Neural cell (in vitro differentiated cells): ENCODE measurements around the gene PIGQ. TPM values are rescaled to one million over a fixed set of nuclear protein-coding genes. Genes with fewer than 3 reads are reported as not detected.

Experiments used
- H2AFZ ChIP-seq: fragments of 200-600, 300-800 bp; sonication (generic), shearing (Covaris generic); 2 replicates; pipeline ENCODE4 v1.6.0; 2014; ENCODE audit warnings: low read depth, mild to moderate bottlenecking, antibody characterized with exemption, low read length, moderate library complexity
- H3F3A ChIP-seq: fragments of 200-600 bp; shearing (Covaris generic); 2 replicates; pipeline ENCODE4 v1.6.1; 2016; ENCODE audit warnings: mild to moderate bottlenecking, moderate library complexity, mixed read lengths, antibody characterized with exemption, low read length; ENCODE audit not compliant: insufficient read depth, poor library complexity, severe bottlenecking
- H3K27ac ChIP-seq: fragments of 200-600, 300-800 bp; sonication (generic), shearing (Covaris generic); 2 replicates; pipeline ENCODE4 v1.5.1; 2014; ENCODE audit warnings: mild to moderate bottlenecking, low read length, moderate library complexity
- H3K27me3 ChIP-seq: fragments of 300-800, 200-600 bp; sonication (generic), shearing (Covaris generic); 2 replicates; pipeline ENCODE4 v1.6.0; 2014; ENCODE audit warnings: mild to moderate bottlenecking, low read depth, low read length, moderate library complexity; ENCODE audit not compliant: insufficient read depth
- H3K36me3 ChIP-seq: fragments of 300-800, 200-600 bp; sonication (generic), shearing (Covaris generic); 2 replicates; pipeline ENCODE4 v1.5.1; 2014; ENCODE audit warnings: mild to moderate bottlenecking, antibody characterized with exemption, low read length, moderate library complexity; ENCODE audit not compliant: insufficient read depth
- H3K4me2 ChIP-seq: fragments of 300-800, 200-600 bp; sonication (generic), shearing (Covaris generic); 2 replicates; pipeline ENCODE4 v1.6.0; 2014; ENCODE audit warnings: mild to moderate bottlenecking, low read length
- H3K4me3 ChIP-seq: fragments of 300-800, 200-600 bp; sonication (generic), shearing (Covaris generic); 2 replicates; pipeline ENCODE4 v1.5.1; 2014; ENCODE audit warnings: mild to moderate bottlenecking, low read length, moderate library complexity
- H3K79me2 ChIP-seq: fragments of 200-600 bp; shearing (Covaris generic); replicated peaks from 2 replicates; pipeline ENCODE4 v1.6.0; 2014; ENCODE audit warnings: mild to moderate bottlenecking, low read length, moderate library complexity; ENCODE audit not compliant: insufficient read depth
- H3K9ac ChIP-seq: fragments of 300-800, 200-600 bp; sonication (generic), shearing (Covaris generic); 2 replicates; pipeline ENCODE4 v1.6.1; 2016; ENCODE audit warnings: mild to moderate bottlenecking, low read length, mixed read lengths
- H3K9me2 ChIP-seq: fragments of 200-600 bp; shearing (Covaris generic); 2 replicates; pipeline ENCODE4 v1.6.1; 2016; ENCODE audit warnings: mild to moderate bottlenecking, low read length, mixed read lengths; ENCODE audit not compliant: insufficient read depth
- H3K9me3 ChIP-seq: fragments of 200-600, 300-800 bp; sonication (generic), shearing (Covaris generic); 2 replicates; pipeline ENCODE4 v1.6.1; 2016; ENCODE audit warnings: mild to moderate bottlenecking, mixed run types, low read length, moderate library complexity, mixed read lengths
- H4K20me1 ChIP-seq: fragments of 200-600 bp; shearing (Covaris generic); 2 replicates; pipeline ENCODE4 v1.6.1; 2016; ENCODE audit warnings: mild to moderate bottlenecking, mixed run types; ENCODE audit not compliant: insufficient read depth
- EP300 ChIP-seq: fragments of 450-650 bp; conservative IDR thresholded peaks from 2 replicates; pipeline ENCODE4 v1.6.1; 2014; ENCODE audit warnings: antibody characterized with exemption, mild to moderate bottlenecking, moderate library complexity; ENCODE audit not compliant: poor library complexity, severe bottlenecking
- EZH2 ChIP-seq: fragments of 200-600, 300-800 bp; shearing (Covaris generic), sonication (generic); IDR thresholded peaks from 2 replicates; pipeline ENCODE4 v1.6.1; 2014; ENCODE audit warnings: antibody characterized with exemption, low read length, borderline replicate concordance, mild to moderate bottlenecking; ENCODE audit not compliant: insufficient read depth, poor library complexity, severe bottlenecking
- POLR2AphosphoS5 ChIP-seq: IDR thresholded peaks from 2 replicates; pipeline ENCODE4 v1.6.1; 2012
- TAF1 ChIP-seq: IDR thresholded peaks from 2 replicates; pipeline ENCODE4 v1.6.1; 2012; ENCODE audit warnings: low read depth
- polyA plus RNA-seq: library from polyadenylated mRNA; depleted of rRNA; stranded (reverse); fragments of >200 nt; gene quantifications from 2 replicates; pipeline ENCODE4 v1.2.3, GENCODE V29; 2014
- small RNA-seq, 3 experiments: library from RNA; depleted of rRNA; stranded (forward); fragments of <200 nt; gene quantifications; one replicate each; pipeline ENCODE3, GENCODE V24; 2012

Gene PIGQ
- polyA plus RNA-seq, 1 donor from 2014 or later: 69.2 TPM

- Histone ChIP-seq H3K9ac (no peak overlapping the region), H4K20me1 (no peaks in the 10 kb centered on the region), H3K4me2 (no peak overlapping the region), H3K27ac (no peak overlapping the region), H3K79me2 (no peaks in the 10 kb centered on the region), H3K9me2 (no peaks in the 10 kb centered on the region), H3F3A (no peaks in the 10 kb centered on the region), H2AFZ (no peak overlapping the region), H3K36me3 (no peaks in the 10 kb centered on the region), H3K4me3 (no peak overlapping the region), H3K9me3 (no peaks in the 10 kb centered on the region), H3K27me3 (no peaks in the 10 kb centered on the region)
- TF ChIP-seq EZH2 (no peak), TAF1 (no peak), EP300 (no peak), POLR2AphosphoS5 (no peak)
Observed at GRCh38 chr16:633336-634050, 63.7 kb downstream of the PIGQ start.

Small RNA genes within 50 kb of the gene (small RNA-seq; reads per million reads assigned to genes)
- gene MIR3176 (0 reads per million in 3 experiments), gene MIR5587 (0 to 0.74 (median 0.30) reads per million in 3 experiments), gene Z98883.1 (0 reads per million in 3 experiments)

Other genes with a start within 250 kb of the PIGQ start
- gene AXIN1, start 217.2 kb upstream of the PIGQ start, polyA plus RNA-seq: 30.5 and 34.3 TPM in 2 replicates
- 134 and 182 TPM in 2 replicates for gene MRPL28, start 199.4 kb upstream of the PIGQ start, polyA plus RNA-seq
- 36.7 and 47.3 TPM in 2 replicates for gene PGAP6, start 188.0 kb upstream of the PIGQ start, polyA plus RNA-seq
- gene NME4, start 172.8 kb upstream of the PIGQ start, polyA plus RNA-seq: 63.4 and 65.2 TPM in 2 replicates
- 58.8 and 71.8 TPM in 2 replicates for gene DECR2, start 168.1 kb upstream of the PIGQ start, polyA plus RNA-seq
- 55.0 and 60.4 TPM in 2 replicates for gene RAB11FIP3, start 144.3 kb upstream of the PIGQ start, polyA plus RNA-seq
- gene CAPN15, start 42.3 kb upstream of the PIGQ start, polyA plus RNA-seq: 11.5 and 15.6 TPM in 2 replicates
- not detected in 2 replicates for gene PRR35, start 9.6 kb upstream of the PIGQ start, polyA plus RNA-seq
- not detected in 2 replicates for gene NHLRC4, start 3.0 kb upstream of the PIGQ start, polyA plus RNA-seq
- gene RAB40C, start 20.1 kb downstream of the PIGQ start, polyA plus RNA-seq: 40.7 and 44.5 TPM in 2 replicates
- gene WFIKKN1, start 61.0 kb downstream of the PIGQ start, polyA plus RNA-seq: 0.43 and 1.1 TPM in 2 replicates
- 127 and 128 TPM in 2 replicates for gene METTL26, start 66.3 kb downstream of the PIGQ start, polyA plus RNA-seq
- 29.1 and 54.1 TPM in 2 replicates for gene MCRIP2, start 71.9 kb downstream of the PIGQ start, polyA plus RNA-seq
- gene WDR90, start 79.4 kb downstream of the PIGQ start, polyA plus RNA-seq: 30.0 and 32.1 TPM in 2 replicates
- 132 and 192 TPM in 2 replicates for gene RHOT2, start 98.2 kb downstream of the PIGQ start, polyA plus RNA-seq
- 7.2 and 10.8 TPM in 2 replicates for gene RHBDL1, start 105.7 kb downstream of the PIGQ start, polyA plus RNA-seq
- 120 and 151 TPM in 2 replicates for gene STUB1, start 110.4 kb downstream of the PIGQ start, polyA plus RNA-seq
- gene JMJD8, start 114.4 kb downstream of the PIGQ start, polyA plus RNA-seq: 44.7 and 51.6 TPM in 2 replicates
- gene WDR24, start 120.4 kb downstream of the PIGQ start, polyA plus RNA-seq: 23.0 and 28.8 TPM in 2 replicates
- gene FBXL16, start 135.8 kb downstream of the PIGQ start, polyA plus RNA-seq: 3.4 and 6.1 TPM in 2 replicates
- gene METRN, start 145.2 kb downstream of the PIGQ start, polyA plus RNA-seq: 37.6 and 56.1 TPM in 2 replicates
- 73.4 and 98.7 TPM in 2 replicates for gene ANTKMT, start 151.2 kb downstream of the PIGQ start, polyA plus RNA-seq
- gene CCDC78, start 156.5 kb downstream of the PIGQ start, polyA plus RNA-seq: 8.8 and 10.7 TPM in 2 replicates
- 28.3 and 37.6 TPM in 2 replicates for gene HAGHL, start 157.1 kb downstream of the PIGQ start, polyA plus RNA-seq
- gene CIAO3, start 171.0 kb downstream of the PIGQ start, polyA plus RNA-seq: 57.8 and 62.4 TPM in 2 replicates
- 0.40 and 0.63 TPM in 2 replicates for gene MSLN, start 190.8 kb downstream of the PIGQ start, polyA plus RNA-seq
- gene RPUSD1, start 218.4 kb downstream of the PIGQ start, polyA plus RNA-seq: 42.4 and 44.8 TPM in 2 replicates
- gene CHTF18, start 218.7 kb downstream of the PIGQ start, polyA plus RNA-seq: 25.7 and 31.2 TPM in 2 replicates
- not detected in 2 replicates for gene GNG13, start 230.8 kb downstream of the PIGQ start, polyA plus RNA-seq